Left kidney (tissue), 2 donors: ENCODE results near the gene JSRP1. TPM values are rescaled to one million over a fixed set of nuclear protein-coding genes. Genes with fewer than 3 reads are reported as not detected.

Experiments used
- DNase-seq: peaks from one replicate; pipeline ENCODE4 v3.0.0-alpha.2; 2013
- polyA plus RNA-seq: library from polyadenylated mRNA; unstranded; fragments of 120-200 nt; gene quantifications from one replicate; pipeline ENCODE4 v1.2.1, GENCODE V29; 2013; ENCODE audit not compliant: insufficient read length

The JSRP1 gene
- polyA plus RNA-seq, 1 donor, result 0.60 TPM

GRCh38 chr19:2216361-2217225 lies 39.6 kb downstream of the JSRP1 start:
- no peak for DNase-seq

DNA sequence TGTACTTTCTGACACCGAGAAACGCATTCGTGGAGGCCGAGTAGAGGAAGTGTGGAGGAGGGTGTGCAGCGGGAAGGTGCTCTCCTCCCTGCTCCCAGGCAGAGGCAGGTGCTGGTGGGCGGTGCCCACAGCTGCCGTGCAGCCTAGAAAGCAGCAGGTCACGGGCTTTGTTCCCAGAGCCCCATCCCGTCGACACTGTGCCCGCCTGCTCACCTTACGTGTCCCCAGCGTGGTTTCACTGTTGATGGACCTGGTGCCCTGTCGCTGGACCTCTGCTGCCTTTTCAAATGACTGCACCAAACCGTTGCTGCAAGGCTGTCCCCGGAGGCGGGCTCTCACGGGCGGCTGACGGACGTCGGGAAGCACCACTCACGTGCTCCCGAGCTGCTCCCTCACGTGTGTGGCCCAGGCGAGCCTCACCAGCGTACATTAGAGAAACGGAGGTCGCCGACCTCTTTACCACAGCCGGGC lies 40.9 kb downstream of the JSRP1 start:
- no peak for DNase-seq

- no peak for DNase-seq
Measured at GRCh38 chr19:2214251-2214650, 42.0 kb downstream of the JSRP1 start.

DNA sequence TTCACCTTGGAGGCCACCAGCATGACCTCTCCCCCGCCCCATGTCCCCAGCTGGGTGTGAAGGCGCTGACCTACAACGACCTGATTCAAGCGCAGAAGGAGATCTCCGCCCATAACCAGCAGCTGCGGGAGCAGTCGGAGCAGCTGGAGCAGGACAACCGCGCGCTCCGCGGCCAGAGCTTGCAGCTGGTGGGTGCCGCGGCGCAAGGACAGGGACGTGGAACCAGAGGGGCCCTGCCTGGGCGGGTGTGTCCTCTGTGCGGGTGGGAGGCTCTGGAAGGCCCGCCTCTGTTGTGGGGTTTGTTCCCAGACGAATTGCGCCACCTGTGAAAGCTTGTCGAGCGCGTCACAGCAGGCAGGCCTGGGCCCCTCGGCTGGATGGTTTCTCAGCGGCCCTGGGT lies 42.4 kb downstream of the JSRP1 start:
- no peak for DNase-seq

GRCh38 chr19:2212861-2213711 lies 43.1 kb downstream of the JSRP1 start:
- no peak for DNase-seq

DNA sequence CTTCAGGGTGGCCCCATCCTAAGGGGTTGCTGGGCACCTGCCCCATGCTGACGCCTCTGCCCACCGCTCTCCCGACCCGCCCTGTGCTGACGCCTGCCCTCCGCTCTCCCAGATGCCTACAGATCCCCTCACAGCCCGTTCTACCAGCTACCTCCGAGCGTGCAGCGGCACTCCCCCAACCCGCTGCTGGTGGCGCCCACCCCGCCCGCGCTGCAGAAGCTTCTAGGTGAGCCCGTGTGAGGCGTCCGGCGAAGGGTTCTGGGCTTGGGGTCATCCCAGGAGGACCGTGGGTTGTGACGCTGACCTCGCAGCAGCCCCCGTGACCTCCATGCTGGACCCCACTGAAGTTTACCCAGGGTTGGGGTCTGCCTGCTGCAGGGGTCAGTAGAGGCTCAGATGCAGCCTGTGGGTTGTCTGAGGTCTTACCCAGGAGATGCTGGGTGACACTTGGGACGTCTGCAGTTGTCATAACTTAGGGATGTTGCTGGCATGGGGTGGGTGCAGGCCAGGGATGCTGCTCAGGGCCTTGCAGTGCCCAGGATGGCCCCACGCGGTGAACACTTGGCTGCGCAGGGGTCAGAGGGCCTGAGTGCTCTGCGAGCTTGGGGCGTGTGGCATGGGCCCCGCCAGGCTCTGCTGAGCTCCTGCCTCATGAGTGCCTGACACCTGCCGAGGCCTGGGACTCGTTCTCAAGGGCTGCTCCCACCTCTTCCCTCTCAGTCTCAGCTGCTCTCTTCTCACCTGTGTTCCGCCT lies 45.1 kb downstream of the JSRP1 start:
- DNase-seq, result no peak

DNA sequence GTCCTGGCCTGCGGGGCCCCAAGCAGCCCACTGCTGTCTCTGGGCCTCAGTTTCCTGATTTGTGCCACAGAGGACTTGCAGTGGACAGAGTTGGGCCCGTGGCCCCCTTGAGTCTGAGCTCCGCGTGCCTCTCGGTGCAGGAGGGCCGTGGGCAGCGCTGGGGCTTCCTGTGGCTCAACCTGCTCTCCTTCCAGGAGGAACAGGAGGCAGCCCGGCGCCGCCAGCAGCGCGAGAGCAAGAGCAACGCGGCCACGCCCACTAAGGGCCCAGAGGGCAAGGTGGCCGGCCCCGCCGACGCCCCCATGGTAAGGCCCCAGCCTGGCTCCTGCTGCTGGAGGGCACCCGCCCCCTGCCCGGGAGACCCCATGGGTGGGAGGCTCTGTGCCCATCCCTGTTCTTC lies 46.0 kb downstream of the JSRP1 start:
- DNase-seq, result no peak

- DNase-seq, result no peak
Measured at GRCh38 chr19:2209408-2209807, 46.8 kb downstream of the JSRP1 start.

GRCh38 chr19:2208975-2209374 lies 47.2 kb downstream of the JSRP1 start:
- no peak for DNase-seq

DNA sequence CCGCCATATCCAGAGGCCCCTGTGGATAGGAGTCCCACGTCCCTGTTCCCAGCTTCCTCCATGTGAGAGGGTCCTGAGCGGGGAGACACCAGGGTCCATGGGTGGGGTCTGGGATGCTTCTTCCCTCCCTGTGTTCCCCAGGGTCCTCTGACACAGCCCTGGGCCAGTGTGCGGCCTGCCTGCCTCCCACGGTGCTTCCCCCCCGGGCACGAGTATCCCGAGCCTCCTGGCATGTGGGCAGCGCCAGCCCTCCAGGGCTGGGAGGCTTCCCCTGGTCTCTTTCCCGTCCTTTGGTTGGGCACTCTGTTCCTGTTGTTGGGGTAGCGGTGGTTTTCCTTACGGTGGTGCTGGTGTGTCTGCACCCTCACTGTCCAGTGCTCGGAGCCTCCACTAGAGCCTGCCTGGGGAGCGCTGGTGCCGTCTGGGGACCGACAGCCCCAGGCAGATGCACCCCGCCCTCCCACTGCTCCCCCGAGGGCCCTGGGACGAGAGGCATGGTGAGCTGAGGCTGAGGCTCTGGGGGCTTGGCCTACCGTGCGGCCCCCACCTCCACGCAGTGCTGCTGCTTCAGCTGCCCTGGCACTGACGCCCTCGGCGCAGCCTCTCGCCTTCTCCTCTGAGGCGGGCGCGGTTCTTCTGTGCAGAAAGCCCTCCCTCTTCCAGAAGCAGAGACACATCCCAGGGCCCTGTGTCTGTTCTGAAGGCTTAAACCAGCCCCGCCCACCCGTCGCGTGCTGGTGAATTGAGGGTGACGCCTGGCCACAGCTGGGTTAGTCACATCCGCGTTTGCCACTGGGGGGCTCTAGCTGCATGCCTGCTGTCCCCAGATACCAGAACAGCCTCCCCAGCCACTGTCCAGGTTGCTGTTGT lies 48.0 kb downstream of the JSRP1 start:
- no peak for DNase-seq

DNA sequence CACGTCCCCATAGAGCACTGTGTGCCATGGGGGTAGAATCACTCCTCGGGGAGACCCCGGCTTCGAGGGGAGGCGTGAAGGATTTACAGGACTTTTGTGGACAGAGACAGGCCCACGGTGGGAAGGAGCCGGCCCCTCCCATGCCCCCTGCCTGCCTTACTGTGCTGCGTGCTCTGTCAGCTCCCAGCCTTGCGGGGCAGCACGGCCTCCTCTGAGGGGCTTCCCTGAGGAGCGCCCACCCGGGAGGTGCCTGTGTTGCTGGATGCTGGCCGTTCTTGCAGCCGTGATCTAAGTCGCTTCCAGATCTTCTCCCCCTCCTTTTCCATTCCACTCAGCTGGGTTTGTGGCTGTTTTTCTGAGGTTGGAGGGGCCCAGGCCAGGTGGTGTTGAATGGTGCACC lies 49.2 kb downstream of the JSRP1 start:
- DNase-seq, result no peak

DNA sequence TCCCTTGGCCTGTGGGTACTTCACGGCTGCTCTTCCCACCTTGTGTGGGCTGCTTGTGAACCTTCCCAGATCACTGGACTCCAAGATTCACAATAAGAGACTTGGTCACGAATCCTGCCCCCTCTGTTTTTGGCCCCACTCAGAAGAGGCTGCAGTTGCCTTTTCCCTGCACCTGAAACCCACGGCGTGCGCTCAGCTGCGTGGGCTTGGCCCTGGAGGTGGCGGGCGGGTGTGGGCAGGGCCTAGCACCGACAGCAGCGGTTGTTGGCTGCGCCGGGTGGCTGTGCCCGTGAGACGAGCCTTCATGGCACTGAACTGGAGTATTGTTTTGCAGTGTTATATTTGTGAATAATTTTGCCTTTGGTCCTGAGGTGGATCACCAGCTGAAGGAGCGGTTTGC lies 53.9 kb downstream of the JSRP1 start:
- DNase-seq, result no peak

Other genes starting within 250 kb of the JSRP1 start
- 87.4 TPM for gene BTBD2, start 240.7 kb downstream of the JSRP1 start, polyA plus RNA-seq
- 54.4 TPM for gene MKNK2, start 205.2 kb downstream of the JSRP1 start, polyA plus RNA-seq
- gene MOB3A, start 160.1 kb downstream of the JSRP1 start, polyA plus RNA-seq, result 22.8 TPM
- 6.2 TPM for gene IZUMO4, start 159.5 kb downstream of the JSRP1 start, polyA plus RNA-seq
- gene AP3D1, start 104.9 kb downstream of the JSRP1 start, polyA plus RNA-seq, result 110 TPM
- 33.6 TPM for gene DOT1L, start 92.5 kb downstream of the JSRP1 start, polyA plus RNA-seq
- 56.2 TPM for gene PLEKHJ1, start 20.1 kb downstream of the JSRP1 start, polyA plus RNA-seq
- gene SF3A2, start 19.6 kb downstream of the JSRP1 start, polyA plus RNA-seq, result 66.1 TPM
- gene AMH, start 7.1 kb downstream of the JSRP1 start, polyA plus RNA-seq, result 3.2 TPM
- not detected for gene PEAK3, start 25.8 kb upstream of the JSRP1 start, polyA plus RNA-seq
- not detected for gene LINGO3, start 51.7 kb upstream of the JSRP1 start, polyA plus RNA-seq
- 90.5 TPM for gene LSM7, start 72.2 kb upstream of the JSRP1 start, polyA plus RNA-seq
- 72.7 TPM for gene SPPL2B, start 72.3 kb upstream of the JSRP1 start, polyA plus RNA-seq
- 0.60 TPM for gene TMPRSS9, start 103.8 kb upstream of the JSRP1 start, polyA plus RNA-seq
- 50.6 TPM for gene TIMM13, start 171.2 kb upstream of the JSRP1 start, polyA plus RNA-seq
- gene LMNB2, start 200.5 kb upstream of the JSRP1 start, polyA plus RNA-seq, result 64.4 TPM
- gene GADD45B, start 219.7 kb upstream of the JSRP1 start, polyA plus RNA-seq, result 7.6 TPM